Fibroblast of upper back skin (primary cell): Measurements from ENCODE around the gene SMAD3.
A peak's percentile ranks its signal among the peaks of the same experiment; 100 is the strongest.

Experiments
- DNase-seq: peaks from one replicate; pipeline ENCODE4 v3.0.0-alpha.2; 2013

SMAD3 gene

DNA sequence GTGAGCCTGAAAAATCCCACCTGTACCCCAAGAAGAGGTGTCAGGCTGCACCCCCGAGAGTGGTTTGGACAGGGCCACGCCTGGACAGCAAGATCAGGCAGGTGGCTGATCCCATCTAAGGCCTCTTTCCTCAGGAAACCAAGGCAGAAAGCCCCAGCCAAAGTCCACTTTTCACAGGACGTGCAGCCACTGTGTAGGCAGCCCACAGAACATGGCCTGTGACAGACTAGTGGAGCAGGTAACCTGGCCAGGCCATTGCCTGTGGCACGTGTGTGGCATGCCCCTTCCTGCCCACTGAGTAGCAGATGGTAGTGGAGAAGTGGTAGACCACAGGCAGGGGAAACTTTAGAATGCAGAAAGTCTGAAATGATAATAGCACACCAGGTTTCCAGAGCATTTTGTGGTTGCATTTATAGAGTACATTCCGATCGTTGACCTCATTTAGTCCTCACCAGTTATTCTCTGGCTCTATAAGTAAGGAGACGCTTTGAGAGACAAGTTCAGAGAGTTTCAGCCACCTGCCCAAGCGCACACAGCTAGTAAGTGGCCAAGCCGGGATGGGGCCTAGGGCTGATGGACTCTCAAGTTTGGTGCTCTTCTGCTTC, 120.3 kb downstream of the SMAD3 start:
- peak; percentile 66 for DNase-seq

DNA sequence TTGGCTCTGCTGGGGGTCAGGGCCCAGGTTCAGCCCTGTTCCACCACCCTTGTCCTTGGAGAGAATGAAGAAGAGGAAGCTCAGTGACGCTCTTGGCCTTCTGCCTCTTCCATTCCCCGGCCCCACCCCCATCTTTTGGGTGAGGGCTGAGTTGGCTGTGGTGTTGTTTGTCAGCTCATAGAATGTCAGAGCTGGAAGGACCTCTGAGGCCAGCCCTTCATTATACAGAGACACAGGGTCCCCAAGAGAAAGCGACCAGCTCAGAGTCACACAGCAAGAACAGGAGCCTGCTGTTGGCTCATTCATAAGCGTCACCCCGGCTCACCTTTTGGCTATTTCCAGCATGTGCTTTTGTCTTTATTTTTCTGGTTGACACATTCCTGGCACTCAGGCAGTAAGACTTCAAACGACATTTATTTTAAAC, 120.8 kb downstream of the SMAD3 start:
- no peak for DNase-seq

DNA sequence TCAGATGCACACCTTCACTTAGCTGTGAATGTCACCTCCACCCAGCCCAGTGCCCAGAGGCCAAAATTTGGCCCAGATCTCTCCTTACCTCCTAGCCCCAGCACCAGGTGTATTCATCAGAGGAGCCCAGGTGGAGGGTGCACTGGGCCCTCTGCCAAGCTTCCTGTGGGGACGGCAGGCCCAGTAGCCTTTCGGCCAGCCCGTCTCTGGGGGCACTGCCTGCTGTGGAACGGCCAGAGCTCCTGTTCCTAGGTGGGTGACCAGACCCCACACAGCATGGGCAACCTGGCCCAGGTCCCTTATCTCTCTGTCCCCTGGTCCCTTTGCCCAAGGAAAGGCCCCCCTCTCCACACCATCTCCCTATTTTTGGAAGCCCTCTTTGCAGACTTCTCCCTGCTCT, 121.3 kb downstream of the SMAD3 start:
- no peak for DNase-seq

DNA sequence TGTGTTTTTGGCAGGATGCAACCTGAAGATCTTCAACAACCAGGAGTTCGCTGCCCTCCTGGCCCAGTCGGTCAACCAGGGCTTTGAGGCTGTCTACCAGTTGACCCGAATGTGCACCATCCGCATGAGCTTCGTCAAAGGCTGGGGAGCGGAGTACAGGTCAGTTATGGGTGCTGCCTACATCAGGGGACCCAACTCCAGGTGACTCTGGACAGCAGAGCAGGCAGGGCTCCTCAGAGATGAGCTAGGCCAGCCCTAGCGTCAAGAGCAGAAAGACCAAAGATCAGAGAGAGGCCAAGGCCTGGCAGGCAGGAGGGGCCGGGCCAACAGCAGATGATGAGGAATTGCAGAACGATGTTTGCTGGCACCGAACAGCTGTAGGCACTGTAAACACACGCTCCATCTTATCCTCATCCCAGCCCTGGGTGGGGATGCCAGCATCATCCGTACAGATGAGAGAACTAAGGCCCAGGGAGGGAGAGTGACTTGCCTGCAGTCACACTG, 122.0 kb downstream of the SMAD3 start:
- no peak for DNase-seq

DNA sequence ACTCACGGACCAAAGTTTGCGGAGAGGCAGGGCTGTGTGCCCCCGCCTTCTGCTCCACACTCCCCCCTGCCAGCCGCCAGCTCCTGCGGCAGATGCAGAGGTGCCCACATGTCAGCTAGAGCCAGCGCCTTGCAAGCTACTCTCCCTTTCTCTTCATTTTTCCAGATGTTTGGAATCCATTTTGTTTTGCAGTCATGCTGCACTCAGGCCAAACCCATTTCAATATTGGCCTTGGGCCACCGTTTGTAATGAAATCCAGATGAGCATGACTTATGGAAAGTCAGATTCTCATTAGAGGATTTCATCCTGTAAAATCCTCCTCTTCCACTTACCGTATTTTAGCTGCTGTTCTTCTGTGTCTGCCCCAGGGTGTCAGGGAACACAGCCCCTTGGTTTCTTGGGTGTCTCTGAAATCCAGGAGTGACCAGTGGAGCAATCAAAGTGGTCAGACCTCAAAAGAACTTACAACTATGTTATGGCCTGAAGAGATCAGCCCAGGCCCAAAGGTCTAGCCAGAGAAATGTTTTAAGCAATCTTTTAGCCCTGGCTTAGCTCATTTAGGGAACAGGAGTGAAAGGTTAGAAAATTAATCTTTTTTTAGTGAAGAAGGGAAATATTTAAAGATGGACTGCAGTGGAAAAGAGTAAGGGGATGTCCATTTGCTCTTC, 123.3 kb downstream of the SMAD3 start:
- peak; percentile 96 for DNase-seq

DNA sequence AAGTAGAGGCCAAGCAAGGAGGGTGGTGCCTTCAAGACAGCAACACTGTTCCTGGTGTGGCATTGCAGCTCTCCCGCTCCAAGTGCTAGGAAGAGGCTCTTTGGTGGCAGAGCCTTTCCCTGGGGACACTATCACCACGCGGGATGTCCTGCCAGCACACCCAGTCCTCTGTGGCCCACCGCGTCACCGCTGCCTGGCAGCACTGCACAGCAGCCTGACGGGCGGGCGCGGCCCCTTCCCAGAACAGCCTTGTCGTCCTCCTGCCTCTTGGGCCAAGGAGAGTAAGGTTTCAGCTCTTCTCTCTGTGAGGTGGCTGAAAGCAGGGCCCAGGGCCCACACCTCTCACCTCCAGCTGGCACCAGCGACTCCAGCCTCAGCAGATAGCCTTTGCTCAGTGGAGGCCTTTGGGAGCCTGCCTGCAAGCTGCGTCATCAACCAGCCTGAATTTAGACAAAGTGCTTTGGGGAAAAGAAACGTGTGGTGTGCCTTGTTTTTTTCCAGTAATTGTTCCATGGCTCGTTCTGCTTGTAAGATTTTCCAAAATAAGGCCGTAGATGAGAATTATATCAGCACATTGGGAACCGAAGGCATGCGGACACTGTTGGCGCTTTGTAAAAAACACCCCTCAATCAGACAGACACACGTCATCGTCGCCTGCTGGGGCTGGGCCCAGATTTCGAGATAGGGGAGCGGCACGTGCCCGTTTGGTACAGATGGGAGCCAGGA, 124.1 kb downstream of the SMAD3 start:
- DNase-seq, result peak; percentile 58

DNA sequence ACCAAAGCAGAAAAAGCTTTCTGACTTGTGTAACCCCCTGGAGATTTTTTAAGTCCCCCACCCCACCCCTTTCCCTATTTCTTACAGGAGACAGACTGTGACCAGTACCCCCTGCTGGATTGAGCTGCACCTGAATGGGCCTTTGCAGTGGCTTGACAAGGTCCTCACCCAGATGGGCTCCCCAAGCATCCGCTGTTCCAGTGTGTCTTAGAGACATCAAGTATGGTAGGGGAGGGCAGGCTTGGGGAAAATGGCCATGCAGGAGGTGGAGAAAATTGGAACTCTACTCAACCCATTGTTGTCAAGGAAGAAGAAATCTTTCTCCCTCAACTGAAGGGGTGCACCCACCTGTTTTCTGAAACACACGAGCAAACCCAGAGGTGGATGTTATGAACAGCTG, 124.9 kb downstream of the SMAD3 start:
- DNase-seq, result no peak

DNA sequence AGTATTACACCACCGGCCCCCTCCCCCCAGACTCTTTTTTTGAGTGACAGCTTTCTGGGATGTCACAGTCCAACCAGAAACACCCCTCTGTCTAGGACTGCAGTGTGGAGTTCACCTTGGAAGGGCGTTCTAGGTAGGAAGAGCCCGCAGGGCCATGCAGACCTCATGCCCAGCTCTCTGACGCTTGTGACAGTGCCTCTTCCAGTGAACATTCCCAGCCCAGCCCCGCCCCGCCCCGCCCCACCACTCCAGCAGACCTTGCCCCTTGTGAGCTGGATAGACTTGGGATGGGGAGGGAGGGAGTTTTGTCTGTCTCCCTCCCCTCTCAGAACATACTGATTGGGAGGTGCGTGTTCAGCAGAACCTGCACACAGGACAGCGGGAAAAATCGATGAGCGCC, 125.4 kb downstream of the SMAD3 start:
- no peak for DNase-seq

DNA sequence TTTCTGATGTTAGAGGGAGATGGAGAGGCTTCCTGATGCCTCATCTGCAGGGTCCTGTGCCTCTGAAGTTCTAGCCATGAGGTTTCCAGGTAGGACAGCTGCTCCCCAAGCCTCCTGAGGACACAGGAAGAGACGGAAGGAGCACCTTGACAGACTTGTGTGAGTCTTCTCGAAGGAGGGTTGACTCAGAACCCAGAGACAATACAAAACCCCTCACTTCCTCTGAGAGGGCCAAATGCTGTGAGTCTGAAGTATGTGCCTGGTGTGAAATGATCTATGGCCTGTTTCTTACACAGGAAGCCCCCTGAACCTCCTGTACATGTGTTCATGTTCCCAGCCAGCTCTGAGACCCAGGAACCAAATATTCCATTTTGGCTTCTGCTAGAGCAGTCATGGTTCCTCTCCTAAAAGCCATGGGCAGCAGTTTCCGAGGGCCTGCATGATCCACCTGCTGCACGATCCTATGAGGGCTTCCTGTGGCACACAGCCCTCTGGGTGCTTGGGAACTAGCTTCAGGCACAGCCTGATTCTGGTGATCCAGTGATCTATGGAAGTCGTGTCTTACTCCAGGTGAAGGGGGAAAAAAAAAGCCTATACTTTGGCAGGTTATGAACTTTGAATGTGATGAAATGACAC, 126.9 kb downstream of the SMAD3 start:
- no peak for DNase-seq

DNA sequence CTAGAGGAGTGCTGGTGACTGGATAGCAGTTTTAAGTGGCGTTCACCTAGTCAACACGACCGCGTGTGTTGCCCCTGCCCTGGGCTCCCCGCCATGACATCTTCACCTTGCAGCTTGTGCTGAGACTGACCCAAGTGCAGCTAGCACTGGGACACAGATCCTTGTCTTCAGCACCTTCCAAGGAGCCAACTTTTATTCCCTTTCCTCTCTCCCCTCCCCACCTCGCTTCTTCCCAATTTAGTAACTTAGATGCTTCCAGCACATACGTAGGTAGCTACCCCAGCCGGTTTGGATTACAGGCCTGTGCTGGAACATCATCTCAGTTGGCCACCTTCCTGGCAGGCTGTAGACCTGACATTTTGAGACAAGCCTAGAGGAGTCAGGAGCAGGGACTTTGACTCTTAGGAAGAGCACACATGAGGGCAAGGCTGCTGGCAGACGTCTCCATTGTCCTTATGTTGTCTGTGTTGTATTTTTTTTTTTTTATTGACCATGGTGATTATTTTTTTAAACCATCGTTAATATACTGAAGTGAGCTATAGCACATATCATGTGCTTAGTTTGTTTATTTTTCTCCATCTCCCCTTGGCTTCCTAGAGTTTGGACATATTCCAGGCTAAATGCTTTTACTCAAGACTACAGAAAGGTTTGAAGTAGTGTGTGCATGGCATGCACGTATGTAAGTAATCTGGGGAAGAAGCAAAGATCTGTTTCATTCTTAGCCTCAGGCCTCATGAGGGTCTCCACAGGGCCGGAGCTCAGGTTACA, 128.0 kb downstream of the SMAD3 start:
- no peak for DNase-seq

DNA sequence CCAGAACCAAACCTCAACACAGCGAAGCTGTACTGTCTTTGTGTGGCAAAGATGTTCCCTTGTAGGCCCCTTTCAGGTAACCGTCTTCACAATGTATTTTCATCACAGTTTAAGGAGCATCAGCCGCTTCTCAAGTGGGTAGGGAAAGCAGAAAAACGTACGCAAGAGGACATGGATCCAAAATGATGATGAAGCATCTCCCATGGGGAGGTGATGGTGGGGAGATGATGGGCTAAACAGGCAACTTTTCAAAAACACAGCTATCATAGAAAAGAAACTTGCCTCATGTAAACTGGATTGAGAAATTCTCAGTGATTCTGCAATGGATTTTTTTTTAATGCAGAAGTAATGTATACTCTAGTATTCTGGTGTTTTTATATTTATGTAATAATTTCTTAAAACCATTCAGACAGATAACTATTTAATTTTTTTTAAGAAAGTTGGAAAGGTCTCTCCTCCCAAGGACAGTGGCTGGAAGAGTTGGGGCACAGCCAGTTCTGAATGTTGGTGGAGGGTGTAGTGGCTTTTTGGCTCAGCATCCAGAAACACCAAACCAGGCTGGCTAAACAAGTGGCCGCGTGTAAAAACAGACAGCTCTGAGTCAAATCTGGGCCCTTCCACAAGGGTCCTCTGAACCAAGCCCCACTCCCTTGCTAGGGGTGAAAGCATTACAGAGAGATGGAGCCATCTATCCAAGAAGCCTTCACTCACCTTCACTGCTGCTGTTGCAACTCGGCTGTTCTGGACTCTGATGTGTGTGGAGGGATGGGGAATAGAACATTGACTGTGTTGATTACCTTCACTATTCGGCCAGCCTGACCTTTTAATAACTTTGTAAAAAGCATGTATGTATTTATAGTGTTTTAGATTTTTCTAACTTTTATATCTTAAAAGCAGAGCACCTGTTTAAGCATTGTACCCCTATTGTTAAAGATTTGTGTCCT, 129.0 kb downstream of the SMAD3 start:
- peak; percentile 47 for DNase-seq

DNA sequence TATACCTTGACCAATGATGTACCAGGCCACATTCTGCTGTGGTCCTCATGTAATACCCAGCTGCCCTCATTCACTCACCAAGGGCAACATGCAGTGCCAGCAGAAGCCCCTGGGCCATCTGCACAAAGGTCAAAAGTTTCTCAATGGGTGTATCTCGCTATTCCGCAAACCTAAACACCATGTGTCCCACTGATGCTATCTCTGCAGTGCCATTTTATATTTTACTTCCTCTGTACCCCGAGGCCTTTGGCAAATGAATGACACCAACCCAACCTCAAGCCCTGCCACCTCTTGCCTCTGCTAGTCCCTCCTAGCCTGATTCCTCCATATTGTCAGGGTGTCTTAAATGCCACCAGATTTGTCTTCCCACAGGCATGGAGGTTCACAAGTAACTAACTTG, 129.9 kb downstream of the SMAD3 start:
- no peak for DNase-seq

DNA sequence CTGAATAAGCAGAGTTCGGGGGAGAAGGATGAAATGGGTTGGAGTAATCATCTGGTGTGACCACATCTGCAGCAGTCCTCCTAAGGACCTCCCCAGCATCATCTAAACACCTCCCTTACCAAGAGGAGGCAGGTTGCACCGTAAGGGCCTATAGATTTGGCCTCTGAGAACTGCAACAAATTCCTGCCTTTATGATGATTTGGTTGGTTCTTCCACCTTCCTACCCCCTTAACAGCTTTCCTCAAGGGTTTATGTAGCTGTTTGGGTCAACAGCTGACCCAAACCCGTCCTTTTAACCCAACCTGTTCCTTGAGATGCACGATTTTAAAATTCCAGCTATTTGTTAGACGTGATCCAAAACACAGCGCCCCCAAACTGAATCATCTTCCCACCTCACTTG, 130.8 kb downstream of the SMAD3 start:
- no peak for DNase-seq

DNA sequence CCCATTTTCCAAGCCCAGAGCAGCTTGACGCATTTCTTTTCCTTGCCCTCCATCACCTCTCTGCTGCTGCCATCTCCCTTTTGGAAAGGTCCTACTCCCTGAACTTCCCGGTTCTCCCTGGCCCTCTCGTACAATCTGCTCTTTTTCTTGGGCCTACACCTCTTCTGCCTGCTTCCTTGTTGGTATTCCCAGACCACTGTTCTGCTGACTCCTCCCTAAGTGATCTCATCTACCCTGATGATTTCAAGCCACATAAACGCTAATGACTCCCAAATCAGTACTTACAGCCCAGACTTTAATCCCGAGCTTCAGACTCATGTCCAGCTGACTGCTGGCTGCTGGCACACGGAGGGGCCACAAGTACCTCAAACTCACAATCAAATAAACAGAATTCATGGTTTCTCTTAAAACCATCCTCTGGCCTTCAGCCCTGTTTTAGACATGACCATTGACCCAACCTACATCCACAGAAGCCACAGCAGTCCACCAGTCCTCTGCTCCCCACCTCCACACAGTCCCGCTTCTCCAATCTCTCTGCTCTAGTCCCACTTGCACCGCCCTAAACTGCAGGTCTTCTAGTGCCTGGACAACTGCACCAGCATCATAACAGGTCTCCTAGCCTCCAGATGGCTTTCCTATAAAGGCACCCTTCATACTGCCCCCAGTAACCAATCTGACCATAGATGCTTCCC, 131.4 kb downstream of the SMAD3 start:
- DNase-seq, result peak; percentile 87

DNA sequence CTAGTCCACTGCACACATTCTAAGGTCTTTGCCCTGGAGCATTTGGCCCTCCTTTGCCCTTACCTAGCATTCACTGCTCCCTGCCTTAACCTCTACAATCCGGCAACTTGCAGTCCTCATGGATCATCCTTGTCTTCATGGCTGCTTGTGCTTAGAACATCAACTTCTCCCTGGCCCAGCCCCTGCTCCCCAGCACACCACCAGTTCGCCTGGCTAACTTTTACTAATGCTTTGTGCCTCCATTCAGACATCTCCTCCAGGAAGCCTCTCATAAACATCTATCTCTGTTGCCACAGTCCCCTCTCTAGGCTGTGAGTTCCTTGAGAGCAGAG, 131.9 kb downstream of the SMAD3 start:
- DNase-seq, result no peak

DNA sequence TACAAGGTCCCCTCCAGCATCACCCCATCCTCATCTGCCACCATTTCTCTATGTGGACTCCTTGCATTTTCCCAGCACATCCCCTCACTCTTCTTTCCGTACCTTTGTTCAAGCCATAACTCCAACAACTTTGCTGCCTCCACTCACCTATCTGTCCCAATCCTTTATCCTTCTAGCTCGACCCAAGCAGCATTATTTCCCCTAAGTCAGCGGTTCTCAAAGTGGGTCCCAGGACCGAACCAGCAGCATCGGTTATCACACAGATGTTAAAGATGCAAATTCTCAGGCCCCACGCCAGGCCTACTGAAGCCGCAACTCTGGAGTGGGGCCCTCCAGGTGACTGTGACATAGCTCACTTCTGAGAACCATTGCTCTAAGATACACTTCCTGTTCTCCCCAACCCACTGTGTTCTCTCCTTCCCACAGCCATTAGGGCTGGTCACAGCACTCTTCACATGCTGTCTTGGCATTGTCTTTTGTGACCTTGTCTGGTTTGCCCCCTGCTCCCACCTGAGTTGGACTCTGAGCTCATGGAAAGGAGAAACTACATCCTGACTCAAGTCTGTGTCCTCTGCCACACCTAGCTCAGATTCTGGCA, 132.9 kb downstream of the SMAD3 start:
- no peak for DNase-seq

DNA sequence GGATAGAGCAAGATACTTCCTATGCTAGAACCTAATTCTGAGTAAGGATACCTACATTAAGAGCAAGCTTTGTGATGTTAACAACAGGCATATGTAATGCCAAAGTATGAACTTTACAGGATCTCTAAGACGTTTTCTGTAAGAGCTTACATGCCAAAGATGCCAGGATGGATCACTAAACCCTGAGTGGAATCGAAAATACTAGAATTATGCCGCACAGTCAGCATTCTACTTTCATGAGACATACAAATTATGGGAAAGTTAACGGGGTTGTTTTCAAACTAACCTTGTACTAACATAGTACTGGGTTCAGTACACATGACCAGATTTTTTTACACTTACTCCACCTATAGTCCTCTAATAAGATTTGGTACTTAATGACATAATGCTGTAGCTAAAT, 134.0 kb downstream of the SMAD3 start:
- DNase-seq, result no peak

DNA sequence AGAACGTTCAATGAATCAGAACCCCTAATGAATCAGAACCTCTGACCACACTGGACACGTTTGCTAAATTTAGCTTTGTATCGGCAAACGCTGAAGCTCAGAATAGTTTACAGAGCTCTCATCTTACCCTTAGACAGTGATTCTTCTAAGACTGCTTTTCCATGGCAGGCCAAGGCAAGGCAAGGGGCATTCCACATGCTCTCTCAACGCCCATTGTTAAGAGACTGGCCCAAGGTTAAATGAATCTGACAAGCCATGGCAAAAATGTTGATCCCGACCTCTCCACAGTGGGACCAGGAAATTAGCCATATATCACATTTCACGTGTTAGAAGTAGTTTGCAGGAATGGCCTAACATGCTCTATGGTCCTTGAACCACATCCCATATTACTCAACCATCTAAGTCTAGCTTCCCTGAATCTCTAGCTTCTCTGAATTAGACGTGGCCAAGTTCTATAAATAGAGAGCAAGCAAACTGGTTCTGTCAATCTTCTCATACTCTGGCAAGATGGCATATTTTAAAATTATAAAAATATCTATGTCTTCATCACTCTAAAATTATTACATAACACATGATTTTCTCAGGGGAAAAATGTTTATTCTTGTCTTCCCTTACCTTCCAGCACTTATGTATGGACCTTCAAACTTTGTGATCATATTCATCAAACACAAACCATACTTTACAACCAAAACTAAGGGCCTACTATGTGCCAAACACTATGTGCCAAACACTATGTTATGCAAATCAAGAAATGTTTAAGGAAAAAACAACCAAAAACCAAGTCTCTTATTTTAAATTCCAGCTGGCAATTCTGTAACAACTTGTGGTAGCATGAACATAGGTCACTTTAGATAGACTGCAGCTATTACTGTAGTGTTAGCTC, 134.7 kb downstream of the SMAD3 start:
- peak; percentile 57 for DNase-seq

DNA sequence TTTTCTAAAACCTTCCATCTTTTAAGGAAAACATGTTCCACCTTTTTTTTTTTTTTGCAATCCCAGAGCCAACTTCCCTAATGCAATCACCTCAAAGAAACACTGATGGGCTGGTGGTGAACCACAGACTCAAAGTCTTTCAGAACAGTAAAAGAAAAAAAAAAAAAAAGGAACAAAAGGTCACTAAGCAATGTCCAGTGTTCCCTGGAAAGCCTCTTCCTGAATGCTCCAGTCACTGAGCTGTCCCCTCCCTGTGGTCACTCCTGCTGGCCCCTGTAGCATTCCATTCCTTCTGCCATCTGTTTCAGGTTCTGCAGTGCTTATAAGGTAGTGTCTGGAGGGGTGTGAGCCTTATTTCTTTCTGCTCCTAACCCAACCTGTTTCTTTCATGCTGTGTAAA, 135.7 kb downstream of the SMAD3 start:
- no peak for DNase-seq

DNA sequence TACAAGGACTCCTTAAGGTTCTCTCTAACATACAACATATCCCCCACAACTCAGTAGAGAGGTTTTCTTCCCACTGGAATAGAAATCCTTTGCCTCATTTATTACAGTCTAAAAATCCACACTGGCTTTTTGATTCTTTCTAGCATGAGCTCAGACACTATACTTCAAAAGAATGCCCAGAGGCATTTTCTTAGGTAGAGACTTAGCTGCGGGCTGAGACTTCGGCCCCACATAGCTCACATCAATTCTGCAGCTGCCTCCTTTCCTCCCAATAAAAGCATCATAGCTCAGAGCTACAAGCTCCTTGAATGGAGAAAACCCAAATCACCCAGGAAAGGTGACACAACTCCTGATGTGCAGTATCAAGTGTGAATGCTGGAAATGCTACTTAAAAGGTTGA, 136.7 kb downstream of the SMAD3 start:
- no peak for DNase-seq
